ENCODE data around the gene OR52W1. TPM values are rescaled to one million over a fixed set of nuclear protein-coding genes. Genes with fewer than 3 reads are reported as not detected.

Gene OR52W1
- total and polyA plus RNA-seq, 2 donors (not counting 1 experiment from before 2014, with no cell fraction given) = not detected

GRCh38 chr11:6156628-6157359 lies 42.2 kb upstream of the OR52W1 start:
- H3K27ac ChIP-seq (ENCODE audit: insufficient read depth, low read length) = no peak overlapping the region
- H3K9ac ChIP-seq (ENCODE audit: insufficient read depth, low read length) = no peak overlapping the region
- no peak for DNase-seq (ENCODE audit: low read depth in 2 of 2)
- no peaks in the 10 kb centered on the region for H3K79me2 ChIP-seq (ENCODE audit: control insufficient read depth, insufficient read depth, low read length)
- no peaks in the 10 kb centered on the region for H3K36me3 ChIP-seq (ENCODE audit: control insufficient read depth, insufficient read depth, low read length)
- H3K4me1 ChIP-seq (ENCODE audit: control insufficient read depth, extremely low read depth, insufficient read depth, low read length) = no peaks in the 10 kb centered on the region
- H3K4me2 ChIP-seq (ENCODE audit: extremely low read depth, insufficient read depth, low read length) = no peak overlapping the region
- H3K4me3 ChIP-seq (replicated peaks in 1 of 4; ENCODE audit: control extremely low read depth in 1 of 4, insufficient read depth in 1 of 4, low read depth in 3 of 4, low read length in 4 of 4) = no peak overlapping the region
- no peak overlapping the region for H2AFZ ChIP-seq (ENCODE audit: low read length)
- TF ChIP-seq EZH2 (IDR thresholded peaks at IDR 0.05; ENCODE audit: low read length, missing control alignments) (no peak), CTCF (conservative IDR thresholded peaks at IDR 0.05 in 1 of 2, IDR thresholded peaks at IDR 0.05 in 1 of 2; ENCODE audit: low read depth in 1 of 2, low read length in 2 of 2) (no peak)
- H4K20me1 ChIP-seq (ENCODE audit: control insufficient read depth, extremely low read depth, insufficient read depth, low read length) = no peaks in the 10 kb centered on the region
- H3K27me3 ChIP-seq (ENCODE audit: control insufficient read depth, insufficient read depth, low read length) = no peaks in the 10 kb centered on the region
- H3K9me3 ChIP-seq (ENCODE audit: control insufficient read depth, insufficient read depth, low read depth, low read length) = no peaks in the 10 kb centered on the region

- H3K4me3 ChIP-seq (replicated peaks in 1 of 4; ENCODE audit: control extremely low read depth in 1 of 4, insufficient read depth in 1 of 4, low read depth in 3 of 4, low read length in 4 of 4) = no peak within 1 kb of the TSS
- H3K36me3 ChIP-seq (ENCODE audit: control insufficient read depth, insufficient read depth, low read length) = no peaks in the 10 kb centered on the region
- no peaks in the 10 kb centered on the region for H3K9me3 ChIP-seq (ENCODE audit: control insufficient read depth, insufficient read depth, low read depth, low read length)
- TF ChIP-seq CTCF (conservative IDR thresholded peaks at IDR 0.05 in 1 of 2, IDR thresholded peaks at IDR 0.05 in 1 of 2; ENCODE audit: low read depth in 1 of 2, low read length in 2 of 2) (no peak), EZH2 (IDR thresholded peaks at IDR 0.05; ENCODE audit: low read length, missing control alignments) (no peak)
- no peaks in the 10 kb centered on the region for H3K79me2 ChIP-seq (ENCODE audit: control insufficient read depth, insufficient read depth, low read length)
- H2AFZ ChIP-seq (ENCODE audit: low read length) = no peak within 1 kb of the TSS
- no peak within 1 kb of the TSS for H3K27ac ChIP-seq (ENCODE audit: insufficient read depth, low read length)
- no peaks in the 10 kb centered on the region for H3K4me1 ChIP-seq (ENCODE audit: control insufficient read depth, extremely low read depth, insufficient read depth, low read length)
- H3K27me3 ChIP-seq (ENCODE audit: control insufficient read depth, insufficient read depth, low read length) = no peaks in the 10 kb centered on the region
- no peak for DNase-seq (ENCODE audit: low read depth in 2 of 2)
- no peak within 1 kb of the TSS for H3K4me2 ChIP-seq (ENCODE audit: extremely low read depth, insufficient read depth, low read length)
- H3K9ac ChIP-seq (ENCODE audit: insufficient read depth, low read length) = no peak within 1 kb of the TSS
- H4K20me1 ChIP-seq (ENCODE audit: control insufficient read depth, extremely low read depth, insufficient read depth, low read length) = no peaks in the 10 kb centered on the region
Measured at GRCh38 chr11:6170226-6170625, 28.8 kb upstream of the OR52W1 start, which contains the start of gene OR52B2. TSS of gene OR52B2 (minus strand) at chr11:6170326. CDS start at chr11:6170326, 0 bp downstream.

DNA sequence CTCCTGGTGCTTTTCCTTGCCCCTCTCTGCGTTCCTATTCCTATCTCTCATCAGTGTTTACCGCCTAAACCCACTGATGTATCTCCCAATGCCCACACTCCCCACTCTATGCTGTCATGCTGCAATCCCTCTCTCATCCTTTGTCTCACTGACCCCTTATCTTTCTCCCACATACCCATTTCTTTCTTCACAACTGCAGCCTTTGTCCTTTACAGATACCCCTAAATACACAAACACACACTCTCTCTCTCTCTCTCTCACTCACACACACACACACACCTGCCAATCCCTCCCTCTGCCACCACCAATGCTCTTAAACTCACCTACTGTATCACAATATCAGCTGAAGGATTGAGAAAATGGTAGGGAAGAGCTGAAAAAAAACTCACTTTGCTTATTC lies 23.6 kb upstream of the OR52W1 start:
- no peaks in the 10 kb centered on the region for H3K27me3 ChIP-seq (ENCODE audit: control insufficient read depth, insufficient read depth, low read length)
- H3K79me2 ChIP-seq (ENCODE audit: control insufficient read depth, insufficient read depth, low read length) = no peaks in the 10 kb centered on the region
- no peaks in the 10 kb centered on the region for H3K36me3 ChIP-seq (ENCODE audit: control insufficient read depth, insufficient read depth, low read length)
- TF ChIP-seq CTCF (conservative IDR thresholded peaks at IDR 0.05 in 1 of 2, IDR thresholded peaks at IDR 0.05 in 1 of 2; ENCODE audit: low read depth in 1 of 2, low read length in 2 of 2) (no peak), EZH2 (IDR thresholded peaks at IDR 0.05; ENCODE audit: low read length, missing control alignments) (no peak)
- no peak overlapping the region for H3K9ac ChIP-seq (ENCODE audit: insufficient read depth, low read length)
- H3K4me3 ChIP-seq (replicated peaks in 1 of 4; ENCODE audit: control extremely low read depth in 1 of 4, insufficient read depth in 1 of 4, low read depth in 3 of 4, low read length in 4 of 4) = no peak overlapping the region
- DNase-seq (ENCODE audit: low read depth in 2 of 2) = no peak
- no peak overlapping the region for H3K4me2 ChIP-seq (ENCODE audit: extremely low read depth, insufficient read depth, low read length)
- no peak overlapping the region for H3K27ac ChIP-seq (ENCODE audit: insufficient read depth, low read length)
- H3K9me3 ChIP-seq (ENCODE audit: control insufficient read depth, insufficient read depth, low read depth, low read length) = no peaks in the 10 kb centered on the region
- no peaks in the 10 kb centered on the region for H3K4me1 ChIP-seq (ENCODE audit: control insufficient read depth, extremely low read depth, insufficient read depth, low read length)
- no peak overlapping the region for H2AFZ ChIP-seq (ENCODE audit: low read length)
- no peaks in the 10 kb centered on the region for H4K20me1 ChIP-seq (ENCODE audit: control insufficient read depth, extremely low read depth, insufficient read depth, low read length)

All from fibroblast of lung (primary cell).